ENCODE results near the gene ABI3. TPM values are rescaled to one million over a fixed set of nuclear protein-coding genes. Genes with fewer than 3 reads are reported as not detected.
A peak's percentile ranks its signal among the peaks of the same experiment; 100 is the strongest.

Gene ABI3
- total RNA-seq, 1 donor from 2014 or later = 0.77 TPM

DNA sequence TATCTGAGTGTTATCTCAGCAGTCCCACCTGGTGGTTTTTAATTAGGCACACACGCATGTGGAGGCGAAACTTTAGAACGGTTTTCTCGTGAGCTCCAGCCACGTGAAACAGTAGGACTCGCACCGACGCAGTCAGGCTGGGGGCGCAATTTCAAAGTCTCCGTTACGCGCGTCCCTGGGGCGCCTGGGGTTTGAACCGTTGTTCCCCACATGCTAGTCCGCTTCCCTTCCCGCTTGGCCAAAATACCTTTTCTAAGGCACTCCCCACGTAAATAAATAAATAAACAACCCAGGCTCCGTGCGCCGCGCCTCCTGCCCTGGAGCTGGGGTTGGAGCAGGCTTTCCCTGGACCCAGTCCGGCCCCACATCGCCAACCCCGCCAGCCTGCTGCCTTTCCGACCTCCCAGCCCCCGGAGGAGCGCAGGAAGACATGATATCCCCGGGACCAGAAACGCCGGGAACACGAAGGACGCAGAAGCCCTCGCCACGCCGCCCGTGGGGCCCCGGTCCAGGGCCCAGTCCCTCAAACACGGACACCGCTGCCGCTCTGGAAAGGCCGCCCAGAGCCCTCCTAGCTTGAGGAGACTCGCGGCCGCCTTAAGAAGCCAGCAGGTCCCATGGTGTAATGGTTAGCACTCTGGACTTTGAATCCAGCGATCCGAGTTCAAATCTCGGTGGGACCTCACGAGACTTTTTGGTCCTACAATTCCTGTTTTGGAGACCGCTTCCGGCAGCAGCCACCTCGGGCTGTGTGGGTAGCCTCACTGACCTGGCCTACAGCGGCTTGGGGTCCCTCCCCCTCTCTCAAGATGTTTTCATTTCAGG is 18.4 kb upstream of the ABI3 start:
- Mint-ChIP-seq H3K36me3 (ENCODE audit: low read depth, unreplicated experiment) (no peaks in the 10 kb centered on the region), H3K27ac (ENCODE audit: unreplicated experiment) (peak overlapping the region; percentile 94), H3K9me3 (ENCODE audit: unreplicated experiment) (no peaks in the 10 kb centered on the region), H3K4me3 (ENCODE audit: unreplicated experiment) (peak overlapping the region; percentile 88), H3K27me3 (ENCODE audit: low read depth, unreplicated experiment) (no peaks in the 10 kb centered on the region), H3K4me1 (ENCODE audit: low read depth, unreplicated experiment) (peaks cover 6% of the 10 kb centered on the region)
- peak; percentile 70 for DNase-seq (ENCODE audit: low read depth)
- no peaks in the 10 kb centered on the region for H3K79me2 ChIP-seq (ENCODE audit: insufficient read depth, low read length)
- H3K36me3 ChIP-seq (ENCODE audit: insufficient read depth, low read length) = no peaks in the 10 kb centered on the region
- no peak for FAIRE-seq
- H3K4me1 ChIP-seq (ENCODE audit: insufficient read depth, low read length) = peaks cover 10% of the 10 kb centered on the region
- no peaks in the 10 kb centered on the region for H3K27me3 ChIP-seq (ENCODE audit: insufficient read depth, low read length)
- H3K4me2 ChIP-seq (ENCODE audit: low read length) = peak overlapping the region; percentile 91
- H2AFZ ChIP-seq (ENCODE audit: low read depth, low read length) = peak overlapping the region; percentile 93
- TF ChIP-seq EZH2 (IDR thresholded peaks at IDR 0.05; ENCODE audit: insufficient read depth, low read length) = no peak
- TF ChIP-seq, protein P1, sequence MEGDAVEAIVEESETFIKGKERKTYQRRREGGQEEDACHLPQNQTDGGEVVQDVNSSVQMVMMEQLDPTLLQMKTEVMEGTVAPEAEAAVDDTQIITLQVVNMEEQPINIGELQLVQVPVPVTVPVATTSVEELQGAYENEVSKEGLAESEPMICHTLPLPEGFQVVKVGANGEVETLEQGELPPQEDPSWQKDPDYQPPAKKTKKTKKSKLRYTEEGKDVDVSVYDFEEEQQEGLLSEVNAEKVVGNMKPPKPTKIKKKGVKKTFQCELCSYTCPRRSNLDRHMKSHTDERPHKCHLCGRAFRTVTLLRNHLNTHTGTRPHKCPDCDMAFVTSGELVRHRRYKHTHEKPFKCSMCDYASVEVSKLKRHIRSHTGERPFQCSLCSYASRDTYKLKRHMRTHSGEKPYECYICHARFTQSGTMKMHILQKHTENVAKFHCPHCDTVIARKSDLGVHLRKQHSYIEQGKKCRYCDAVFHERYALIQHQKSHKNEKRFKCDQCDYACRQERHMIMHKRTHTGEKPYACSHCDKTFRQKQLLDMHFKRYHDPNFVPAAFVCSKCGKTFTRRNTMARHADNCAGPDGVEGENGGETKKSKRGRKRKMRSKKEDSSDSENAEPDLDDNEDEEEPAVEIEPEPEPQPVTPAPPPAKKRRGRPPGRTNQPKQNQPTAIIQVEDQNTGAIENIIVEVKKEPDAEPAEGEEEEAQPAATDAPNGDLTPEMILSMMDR (IDR thresholded peaks at IDR 0.05; ENCODE audit: insufficient read depth, low read depth, low read length) = no peak
- no peaks in the 10 kb centered on the region for H4K20me1 ChIP-seq (ENCODE audit: insufficient read depth, low read length)
- peak overlapping the region; percentile 80 for H3K4me3 ChIP-seq (ENCODE audit: insufficient read depth, low read depth, low read length)
- no peaks in the 10 kb centered on the region for H3K9me3 ChIP-seq (ENCODE audit: insufficient read depth, low read depth, low read length)
- H3K27ac ChIP-seq (ENCODE audit: low read depth, low read length) = peak overlapping the region; percentile 92
- peak overlapping the region; percentile 90 for H3K9ac ChIP-seq (ENCODE audit: low read length)

DNA sequence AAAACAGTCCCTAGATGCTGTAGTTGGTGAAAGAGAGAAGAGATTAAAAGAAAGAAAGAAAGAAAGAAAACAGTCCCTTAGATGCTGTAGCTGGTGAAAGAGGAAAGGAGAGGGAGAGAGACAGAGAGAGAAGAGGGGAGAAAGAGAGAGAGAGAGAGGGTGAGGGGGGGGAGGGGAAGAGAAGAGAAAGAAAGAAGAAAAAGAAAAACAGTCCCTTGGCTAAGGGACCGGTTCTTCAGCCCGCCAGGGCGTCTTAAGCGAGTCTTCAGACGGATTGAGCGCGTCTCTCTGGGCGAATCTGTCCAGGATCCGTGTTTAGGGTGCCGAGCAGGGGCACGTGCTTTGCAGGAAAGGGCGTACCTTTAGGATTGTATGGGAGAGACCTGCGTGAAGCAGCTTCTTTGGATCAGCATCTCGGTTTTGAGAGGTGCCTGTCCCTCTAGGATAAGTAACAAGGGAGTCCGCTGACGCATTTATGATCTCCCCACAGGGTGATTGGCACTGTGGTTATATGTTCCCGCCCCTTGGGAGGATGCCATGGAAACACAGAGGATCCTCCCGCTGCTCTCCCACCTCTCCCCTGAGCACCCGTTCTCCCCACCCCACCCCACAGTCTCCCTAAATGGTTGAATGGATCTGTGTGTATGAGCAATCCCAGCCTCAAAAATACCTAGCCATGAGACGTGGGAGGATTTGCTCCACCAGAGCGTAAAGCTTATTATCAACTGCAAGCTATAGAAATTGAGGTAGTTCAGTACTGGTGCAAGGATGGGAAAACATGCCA is 16.8 kb upstream of the ABI3 start:
- no peaks in the 10 kb centered on the region for H4K20me1 ChIP-seq (ENCODE audit: insufficient read depth, low read length)
- peak overlapping the region; percentile 90 for H3K9ac ChIP-seq (ENCODE audit: low read length)
- Mint-ChIP-seq H3K4me1 (ENCODE audit: low read depth, unreplicated experiment) (peaks cover 6% of the 10 kb centered on the region), H3K27ac (ENCODE audit: unreplicated experiment) (peak overlapping the region; percentile 94), H3K9me3 (ENCODE audit: unreplicated experiment) (no peaks in the 10 kb centered on the region), H3K27me3 (ENCODE audit: low read depth, unreplicated experiment) (no peaks in the 10 kb centered on the region), H3K4me3 (ENCODE audit: unreplicated experiment) (peak overlapping the region; percentile 88), H3K36me3 (ENCODE audit: low read depth, unreplicated experiment) (no peaks in the 10 kb centered on the region)
- peak overlapping the region; percentile 80 for H3K4me3 ChIP-seq (ENCODE audit: insufficient read depth, low read depth, low read length)
- H3K27me3 ChIP-seq (ENCODE audit: insufficient read depth, low read length) = no peaks in the 10 kb centered on the region
- peaks cover 10% of the 10 kb centered on the region for H3K4me1 ChIP-seq (ENCODE audit: insufficient read depth, low read length)
- peak overlapping the region; percentile 84 for H2AFZ ChIP-seq (ENCODE audit: low read depth, low read length)
- H3K79me2 ChIP-seq (ENCODE audit: insufficient read depth, low read length) = no peaks in the 10 kb centered on the region
- peak; percentile 69 for DNase-seq (ENCODE audit: low read depth)
- TF ChIP-seq, protein P1 (IDR thresholded peaks at IDR 0.05; ENCODE audit: insufficient read depth, low read depth, low read length) = no peak
- no peak for TF ChIP-seq EZH2 (IDR thresholded peaks at IDR 0.05; ENCODE audit: insufficient read depth, low read length)
- H3K9me3 ChIP-seq (ENCODE audit: insufficient read depth, low read depth, low read length) = no peaks in the 10 kb centered on the region
- H3K4me2 ChIP-seq (ENCODE audit: low read length) = peak overlapping the region; percentile 91
- no peaks in the 10 kb centered on the region for H3K36me3 ChIP-seq (ENCODE audit: insufficient read depth, low read length)
- peak overlapping the region; percentile 92 for H3K27ac ChIP-seq (ENCODE audit: low read depth, low read length)
- FAIRE-seq = no peak
